ENCODE measurements around the gene SCD5. TPM values are rescaled to one million over a fixed set of nuclear protein-coding genes. Genes with fewer than 3 reads are reported as not detected.

Gene SCD5
- total and polyA plus RNA-seq, 2 of the 4 experiments (the other 2 are of a cell fraction) = 12.4 to 13.5 TPM

DNA sequence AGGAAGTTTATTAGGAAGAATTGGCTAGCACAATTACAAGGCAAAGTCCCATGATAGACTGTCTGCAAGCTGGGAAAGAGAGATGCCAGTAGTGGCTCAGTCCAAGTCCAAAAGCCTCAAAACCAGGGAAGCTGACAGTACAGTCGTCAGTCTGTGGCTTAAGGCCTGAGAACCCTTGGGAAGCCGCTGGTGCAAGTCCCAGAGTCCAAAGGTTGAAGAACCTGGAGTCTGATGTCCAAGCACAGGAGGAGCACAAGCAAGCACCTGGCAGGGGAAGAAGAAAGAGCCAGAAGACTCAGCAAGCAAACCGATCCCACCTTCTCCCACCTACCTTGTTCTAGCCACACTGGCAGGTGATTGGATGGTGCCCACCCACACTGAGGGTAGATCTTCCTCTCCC, 185.5 kb downstream of the SCD5 start:
- ChIA-PET CTCF (no interaction called here), POLR2A (ENCODE audit: unreplicated experiment) (no interaction called here)
- no peaks in the 10 kb centered on the region for H3K79me1 ChIP-seq (ENCODE audit: low read depth in 1 of 2, low read length in 2 of 2)
- H4K8ac ChIP-seq (ENCODE audit: low read depth in 2 of 2, low read length in 2 of 2) = no peak overlapping the region
- DNase-seq (no peak), ATAC-seq (ENCODE audit: low read depth) (no peak)
- no peaks in the 10 kb centered on the region for H3K4me1 ChIP-seq (ENCODE audit: control insufficient read depth, insufficient read depth, low read length)
- no peaks in the 10 kb centered on the region for H3K9me1 ChIP-seq (ENCODE audit: insufficient read depth, low read length)
- no peak overlapping the region for H3K27ac ChIP-seq (ENCODE audit: insufficient read depth, low read length)
- H4K91ac ChIP-seq (ENCODE audit: insufficient read depth, low read depth, low read length) = no peak overlapping the region
- TF ChIP-seq FOS (IDR thresholded peaks at IDR 0.05; ENCODE audit: low read depth, low read length) = no peak
- TF ChIP-seq RFX5 (IDR thresholded peaks at IDR 0.05; ENCODE audit: low read depth, low read length) = no peak
- TF ChIP-seq BHLHE40 (IDR thresholded peaks at IDR 0.05; ENCODE audit: low read depth, low read length) = no peak
- no peak for TF ChIP-seq CEBPB (IDR thresholded peaks at IDR 0.05; ENCODE audit: low read depth, low read length)
- TF ChIP-seq MAZ (IDR thresholded peaks at IDR 0.05; ENCODE audit: borderline replicate concordance, low read depth, low read length) = no peak
- TF ChIP-seq, protein P1, sequence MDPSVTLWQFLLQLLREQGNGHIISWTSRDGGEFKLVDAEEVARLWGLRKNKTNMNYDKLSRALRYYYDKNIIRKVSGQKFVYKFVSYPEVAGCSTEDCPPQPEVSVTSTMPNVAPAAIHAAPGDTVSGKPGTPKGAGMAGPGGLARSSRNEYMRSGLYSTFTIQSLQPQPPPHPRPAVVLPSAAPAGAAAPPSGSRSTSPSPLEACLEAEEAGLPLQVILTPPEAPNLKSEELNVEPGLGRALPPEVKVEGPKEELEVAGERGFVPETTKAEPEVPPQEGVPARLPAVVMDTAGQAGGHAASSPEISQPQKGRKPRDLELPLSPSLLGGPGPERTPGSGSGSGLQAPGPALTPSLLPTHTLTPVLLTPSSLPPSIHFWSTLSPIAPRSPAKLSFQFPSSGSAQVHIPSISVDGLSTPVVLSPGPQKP (IDR thresholded peaks at IDR 0.05; ENCODE audit: borderline replicate concordance, low read depth, low read length) = no peak
- H3K27me3 ChIP-seq (ENCODE audit: control insufficient read depth, insufficient read depth, low read length) = peaks cover 40% of the 10 kb centered on the region
- H3K9ac ChIP-seq (ENCODE audit: low read depth, low read length) = no peak overlapping the region
- no TSS peak for BruUV-seq (replicated peaks)
- no peak overlapping the region for H4K5ac ChIP-seq (ENCODE audit: low read depth, low read length)
- in situ Hi-C loops (cut with MboI; ENCODE audit: low sequenced_read_pairs) (no loop called here), dilution Hi-C loops (cut with HindIII; ENCODE audit: low sequenced_read_pairs, unreplicated experiment) (no loop called here), intact Hi-C loops (cut with micrococcal nuclease) (no loop called here)
- no peak overlapping the region for H2AK5ac ChIP-seq (ENCODE audit: low read depth, low read length)
- no peak overlapping the region for H3K4ac ChIP-seq (ENCODE audit: low read depth, low read length)
- no peaks in the 10 kb centered on the region for H3K9me3 ChIP-seq (ENCODE audit: control insufficient read depth, insufficient read depth, low read length)
- no peak overlapping the region for H3K18ac ChIP-seq (ENCODE audit: low read depth, low read length)
- H2AK9ac ChIP-seq (replicated peaks; ENCODE audit: low read depth, low read length, poor library complexity) = no peak overlapping the region
- H4K20me1 ChIP-seq (ENCODE audit: insufficient read depth, low read length) = no peaks in the 10 kb centered on the region
- no peaks in the 10 kb centered on the region for H3K36me3 ChIP-seq (ENCODE audit: control insufficient read depth, insufficient read depth, low read length)
- H2BK20ac ChIP-seq (ENCODE audit: low read depth, low read length) = no peak overlapping the region
- no peak overlapping the region for H3K23ac ChIP-seq (ENCODE audit: low read depth, low read length)
- H2AFZ ChIP-seq (replicated peaks; ENCODE audit: low read length, poor library complexity) = no peak overlapping the region
- H2BK5ac ChIP-seq (ENCODE audit: low read depth, low read length, poor library complexity, severe bottlenecking) = no peak overlapping the region
- no peak overlapping the region for H3K56ac ChIP-seq (ENCODE audit: extremely low read depth, insufficient read depth, low read length)
- no peak overlapping the region for H3K4me2 ChIP-seq (ENCODE audit: low read depth, low read length)
- H3K14ac ChIP-seq (replicated peaks; ENCODE audit: low read depth, low read length) = no peak overlapping the region
- no peak overlapping the region for H3K4me3 ChIP-seq (ENCODE audit: insufficient read depth, low read depth, low read length)
- WGBS, 2 experiments (ENCODE audit: extremely low coverage in 2 of 2, insufficient read length in 1 of 2) = 47% methylated on average over 2 of the region's 3 CpGs; no CpG with 5 or more reads in 1 of the 2 experiments
- no peak overlapping the region for H2BK120ac ChIP-seq (ENCODE audit: low read depth, low read length)
- no peak overlapping the region for H2BK15ac ChIP-seq (ENCODE audit: low read depth, low read length)

Measured in IMR-90 (cell line).